ENCODE data around the gene DUSP22.

DNA sequence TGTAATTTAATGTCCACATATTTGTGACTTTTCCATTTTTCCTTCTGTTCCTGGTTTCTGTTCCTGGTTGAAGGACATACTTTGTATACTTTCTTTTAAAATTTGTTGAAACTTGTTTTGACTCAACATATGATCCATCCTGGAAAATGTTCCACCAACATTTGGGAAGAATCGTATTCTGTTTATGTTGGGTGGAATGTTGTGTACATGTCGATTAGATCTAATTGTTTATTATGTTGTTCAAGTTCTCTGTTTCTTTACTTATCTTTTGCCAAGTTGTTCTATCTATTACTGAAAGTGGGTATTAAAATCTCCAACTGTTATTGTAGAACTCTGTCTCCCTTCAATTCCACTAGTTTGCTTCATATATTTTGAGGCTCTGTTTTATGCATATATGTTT is 27.7 kb upstream of the DUSP22 start:
- TF ChIP-seq, protein P1, sequence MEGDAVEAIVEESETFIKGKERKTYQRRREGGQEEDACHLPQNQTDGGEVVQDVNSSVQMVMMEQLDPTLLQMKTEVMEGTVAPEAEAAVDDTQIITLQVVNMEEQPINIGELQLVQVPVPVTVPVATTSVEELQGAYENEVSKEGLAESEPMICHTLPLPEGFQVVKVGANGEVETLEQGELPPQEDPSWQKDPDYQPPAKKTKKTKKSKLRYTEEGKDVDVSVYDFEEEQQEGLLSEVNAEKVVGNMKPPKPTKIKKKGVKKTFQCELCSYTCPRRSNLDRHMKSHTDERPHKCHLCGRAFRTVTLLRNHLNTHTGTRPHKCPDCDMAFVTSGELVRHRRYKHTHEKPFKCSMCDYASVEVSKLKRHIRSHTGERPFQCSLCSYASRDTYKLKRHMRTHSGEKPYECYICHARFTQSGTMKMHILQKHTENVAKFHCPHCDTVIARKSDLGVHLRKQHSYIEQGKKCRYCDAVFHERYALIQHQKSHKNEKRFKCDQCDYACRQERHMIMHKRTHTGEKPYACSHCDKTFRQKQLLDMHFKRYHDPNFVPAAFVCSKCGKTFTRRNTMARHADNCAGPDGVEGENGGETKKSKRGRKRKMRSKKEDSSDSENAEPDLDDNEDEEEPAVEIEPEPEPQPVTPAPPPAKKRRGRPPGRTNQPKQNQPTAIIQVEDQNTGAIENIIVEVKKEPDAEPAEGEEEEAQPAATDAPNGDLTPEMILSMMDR (IDR thresholded peaks at IDR 0.05; ENCODE audit: poor library complexity): no peak
- no peak for TF ChIP-seq EZH2 (IDR thresholded peaks at IDR 0.05; ENCODE audit: borderline replicate concordance)
- no peak for TF ChIP-seq EZH2phosphoT487 (IDR thresholded peaks at IDR 0.05; ENCODE audit: low read depth, severe bottlenecking, unreplicated experiment)

All from hepatocyte (in vitro differentiated cells).